ENCODE measurements around the gene ARNT2.

ARNT2 gene

GRCh38 chr15:80444680-80445251 is 40.6 kb downstream of the ARNT2 start:
- no peak for DNase-seq

DNA sequence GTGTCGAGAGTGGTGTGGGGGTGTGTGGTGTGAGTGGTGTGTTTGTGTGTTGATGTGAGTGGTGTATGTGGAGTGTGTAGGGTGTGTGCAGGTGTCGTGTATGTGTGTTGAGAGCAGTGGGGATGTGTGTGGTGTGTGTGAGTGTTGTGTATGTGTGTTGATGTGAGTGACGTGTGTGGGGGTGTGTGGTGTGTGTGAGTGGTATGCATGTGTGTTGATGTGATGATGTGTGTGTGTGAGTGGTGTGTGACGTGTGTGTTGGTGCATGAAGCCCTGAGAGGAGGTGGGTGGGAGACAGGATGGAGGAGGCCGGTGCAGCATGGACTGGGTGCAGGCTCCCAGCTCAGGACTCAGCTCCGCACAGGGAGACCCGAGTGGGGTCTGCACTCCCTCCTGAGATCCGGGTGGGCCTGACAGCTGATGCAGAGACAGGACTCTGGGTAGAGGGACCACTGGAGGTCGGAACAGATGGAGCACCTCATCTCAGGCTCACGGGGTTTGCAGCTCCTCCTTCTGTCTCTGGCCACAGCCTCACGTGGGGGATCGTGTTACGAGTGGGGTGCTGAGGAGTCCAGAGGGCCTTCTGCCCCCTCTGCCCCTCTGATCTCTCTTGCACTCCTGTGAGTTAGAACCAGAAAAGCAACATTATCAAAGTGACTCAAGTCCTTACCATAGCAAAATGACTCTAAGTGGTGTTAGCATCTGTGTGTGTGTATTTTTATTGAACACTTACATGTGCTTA is 41.3 kb downstream of the ARNT2 start:
- DNase-seq, result no peak

DNA sequence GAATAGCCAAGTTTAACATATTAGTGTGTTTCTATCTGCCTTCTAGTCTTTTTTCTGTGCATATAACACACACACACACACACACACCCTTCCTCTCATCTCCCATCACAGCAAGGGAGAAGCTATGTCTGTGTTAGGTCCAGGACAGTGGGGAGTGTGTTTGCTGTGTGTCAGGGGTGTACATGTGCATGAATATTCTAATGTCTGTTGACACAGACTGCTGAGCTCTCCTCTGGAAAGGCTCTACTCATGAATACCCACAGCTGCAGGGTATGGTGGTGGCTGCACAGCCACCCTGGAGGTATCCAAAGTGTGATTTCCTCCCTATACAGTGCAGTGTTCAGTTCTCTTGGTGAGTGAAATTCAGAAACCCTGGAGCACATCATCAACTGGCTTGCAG is 42.9 kb downstream of the ARNT2 start:
- no peak for DNase-seq

DNA sequence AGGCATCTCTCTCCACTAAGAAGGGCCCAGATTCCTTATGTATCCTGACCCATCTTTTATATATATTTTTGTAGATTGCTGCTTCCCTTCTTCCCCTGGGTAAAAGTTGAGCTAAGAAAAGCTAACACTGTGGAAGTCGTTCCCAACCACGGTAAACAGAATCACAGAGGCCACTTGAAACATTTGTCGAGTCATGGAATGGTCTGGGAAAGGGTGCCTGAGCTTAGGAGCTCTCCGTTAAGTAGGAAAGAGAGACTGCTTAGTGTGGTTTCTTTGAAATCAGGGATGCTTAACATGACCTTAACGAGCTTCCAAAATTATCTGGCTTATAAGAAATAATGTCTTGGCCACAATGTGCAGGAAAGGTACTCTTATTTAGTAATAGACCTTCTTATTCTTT is 45.6 kb downstream of the ARNT2 start:
- DNase-seq, result no peak

DNA sequence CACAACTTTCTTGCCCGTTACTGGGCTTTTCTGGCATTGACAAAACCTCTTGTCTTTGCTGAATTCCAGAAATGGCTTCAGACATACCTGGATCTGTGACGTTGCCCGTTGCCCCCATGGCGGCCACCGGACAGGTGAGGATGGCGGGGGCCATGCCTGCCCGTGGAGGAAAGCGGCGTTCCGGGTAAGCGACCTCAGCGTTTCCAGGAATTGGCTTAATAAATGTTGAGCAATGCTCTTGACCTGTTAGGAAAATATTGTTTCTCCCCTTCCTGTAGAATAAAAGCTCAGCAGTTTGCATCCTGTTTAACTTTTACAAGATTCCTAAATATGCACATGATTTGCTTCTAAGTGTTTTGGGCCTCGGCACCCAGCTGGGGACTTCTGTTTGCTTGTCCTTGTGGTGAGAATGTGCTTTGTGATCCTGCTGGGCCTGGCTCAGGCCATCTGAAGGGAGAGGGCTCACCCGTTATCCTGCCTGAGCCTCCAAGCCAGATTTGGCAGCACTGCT is 46.7 kb downstream of the ARNT2 start:
- DNase-seq, result no peak

GRCh38 chr15:80452166-80452565 is 48.0 kb downstream of the ARNT2 start:
- no peak for DNase-seq

DNA sequence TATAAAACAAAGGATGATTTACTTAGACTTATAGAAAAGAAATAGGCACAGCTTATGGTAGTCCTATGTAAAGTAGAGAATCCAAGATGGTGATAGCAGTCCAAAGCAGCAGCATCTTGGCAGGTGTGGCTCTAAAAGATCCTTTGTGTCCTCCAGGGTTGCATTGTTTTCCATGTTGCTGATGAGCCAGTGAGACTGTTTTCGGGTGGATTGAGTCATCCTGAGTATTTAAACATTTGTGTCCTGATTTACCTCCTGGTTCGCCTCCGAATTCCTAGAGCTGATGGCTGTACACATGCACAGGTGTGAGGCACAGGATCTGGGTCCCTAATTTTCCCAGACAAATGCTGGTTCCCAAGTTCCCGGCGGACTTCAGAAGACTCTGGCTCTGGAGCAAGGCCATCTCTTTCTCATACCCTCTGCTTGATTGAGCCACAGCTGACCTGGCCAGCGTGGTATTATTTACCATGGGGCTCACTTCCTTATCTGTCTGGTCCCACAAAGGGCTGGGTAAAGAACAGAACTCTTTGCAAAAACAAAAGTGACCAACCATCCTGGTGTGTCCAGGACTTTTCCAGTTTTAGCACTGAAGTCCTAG is 51.0 kb downstream of the ARNT2 start:
- DNase-seq, result no peak

- DNase-seq, result peak; percentile 64
These were observed 51.7 kb downstream of the ARNT2 start for GRCh38 chr15:80455668-80456442.

- no peak for DNase-seq
These were observed 52.6 kb downstream of the ARNT2 start for GRCh38 chr15:80456517-80457492.

DNA sequence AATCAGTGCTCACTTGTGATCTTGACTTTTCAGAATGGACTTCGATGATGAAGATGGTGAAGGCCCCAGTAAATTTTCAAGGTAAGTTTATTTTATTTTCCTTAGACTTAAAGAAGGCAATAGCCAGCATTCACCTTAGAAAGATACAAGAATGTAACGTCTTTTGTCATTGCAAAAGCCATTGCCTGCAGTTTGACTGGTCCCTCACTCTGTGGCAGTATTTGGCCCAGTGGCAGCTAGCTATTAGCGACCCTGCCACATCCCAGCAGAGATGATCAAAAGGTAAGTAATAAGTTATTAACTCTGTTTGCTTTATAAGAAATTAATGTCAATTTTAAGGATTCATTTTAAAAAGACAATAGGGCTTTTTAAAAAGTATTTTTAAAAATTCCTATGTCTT is 53.7 kb downstream of the ARNT2 start:
- no peak for DNase-seq

DNA sequence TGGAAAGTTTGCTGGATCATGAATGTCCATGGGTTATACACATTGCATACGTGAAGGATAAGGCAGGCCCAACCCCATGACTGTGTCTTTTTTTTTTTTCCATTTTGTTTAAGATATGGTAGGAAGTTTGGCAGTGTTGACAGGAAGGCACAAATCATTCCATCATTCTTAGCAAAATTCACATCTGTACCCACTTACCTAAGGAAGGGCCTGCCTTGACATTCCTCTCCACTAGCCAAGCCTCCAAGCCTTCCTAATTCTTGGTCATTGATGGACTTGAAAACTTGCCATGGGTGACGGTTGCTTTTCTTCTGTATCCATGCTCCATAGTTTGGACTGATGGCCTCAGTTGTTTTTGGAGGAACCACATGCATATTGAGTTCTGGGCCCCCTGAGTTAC is 54.4 kb downstream of the ARNT2 start:
- DNase-seq, result no peak

GRCh38 chr15:80459380-80459779 is 55.2 kb downstream of the ARNT2 start:
- DNase-seq, result no peak

DNA sequence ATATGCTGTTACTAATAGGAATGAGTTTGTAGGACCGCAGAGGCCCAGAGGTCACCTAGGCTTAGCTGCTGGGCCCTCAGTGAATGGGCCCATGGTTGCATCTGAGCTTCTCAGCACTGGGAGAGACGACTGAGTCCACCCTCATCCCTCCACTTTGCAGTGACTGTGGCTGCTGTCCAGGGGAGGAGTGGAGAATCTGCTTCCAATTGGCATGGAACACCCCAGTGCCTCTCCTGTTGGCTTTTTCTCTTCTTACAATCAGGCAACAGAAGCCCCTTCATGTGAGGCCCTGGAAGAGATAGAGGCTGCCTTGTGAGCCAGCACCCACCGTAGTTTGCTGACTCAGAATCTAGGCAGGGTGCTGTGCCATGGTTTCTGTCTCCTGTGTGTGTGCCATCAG is 55.6 kb downstream of the ARNT2 start:
- no peak for DNase-seq

GRCh38 chr15:80461356-80462095 is 57.3 kb downstream of the ARNT2 start:
- no peak for DNase-seq

DNA sequence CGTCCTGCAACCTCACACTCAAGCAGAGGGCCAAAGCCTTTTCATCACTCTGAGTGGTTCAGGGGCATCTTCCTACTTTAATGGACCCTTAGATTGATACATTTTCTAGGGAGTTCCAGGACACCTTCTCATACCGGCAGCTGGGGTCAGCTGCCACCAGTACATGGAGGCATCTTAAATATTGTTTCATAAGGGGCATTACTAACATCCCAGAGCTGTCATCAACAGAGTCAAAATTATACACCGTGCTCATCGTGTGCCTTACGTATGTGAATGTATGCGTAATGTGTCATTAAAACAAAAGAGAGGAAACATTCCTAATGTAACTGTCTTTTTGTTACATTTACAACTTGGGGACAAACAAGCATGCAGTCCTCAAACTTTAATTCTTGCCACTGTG is 57.9 kb downstream of the ARNT2 start:
- no peak for DNase-seq

- no peak for DNase-seq
These were observed 58.8 kb downstream of the ARNT2 start for GRCh38 chr15:80462836-80463512.

DNA sequence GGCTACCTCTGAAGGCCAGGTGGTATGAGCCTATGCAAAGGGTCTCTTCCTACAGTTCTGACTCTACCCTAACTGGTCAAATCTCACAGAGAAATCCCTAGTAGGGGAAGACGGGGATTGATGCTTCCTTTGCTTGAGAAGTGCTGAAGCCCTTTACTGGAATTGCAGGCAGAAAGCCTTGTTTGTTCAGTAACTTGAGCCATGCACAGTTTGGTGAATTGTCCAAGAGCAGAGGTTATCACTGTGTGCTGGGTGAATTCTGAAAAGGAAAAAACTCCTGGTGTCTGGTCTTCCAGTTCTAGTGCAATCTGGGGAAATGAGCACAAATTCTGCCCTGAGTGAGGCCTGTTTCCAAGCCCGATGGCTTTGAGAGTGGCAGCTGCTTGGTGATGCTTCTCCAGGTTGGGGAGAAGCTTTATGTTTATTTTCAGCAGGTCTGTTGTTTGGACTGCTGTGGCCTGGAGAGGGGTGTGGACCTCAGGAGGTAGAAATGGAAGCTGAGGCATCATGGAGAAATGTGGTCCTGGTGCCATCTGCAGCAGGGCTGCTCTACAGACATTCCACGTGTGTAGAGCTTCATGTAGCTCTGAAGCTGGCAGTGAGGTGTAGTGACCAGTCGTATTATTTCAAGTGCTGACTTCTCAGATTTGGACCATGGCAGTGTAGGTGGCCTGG is 60.9 kb downstream of the ARNT2 start:
- no peak for DNase-seq

- DNase-seq, result no peak
These were observed 61.4 kb downstream of the ARNT2 start for GRCh38 chr15:80465626-80466005.

DNA sequence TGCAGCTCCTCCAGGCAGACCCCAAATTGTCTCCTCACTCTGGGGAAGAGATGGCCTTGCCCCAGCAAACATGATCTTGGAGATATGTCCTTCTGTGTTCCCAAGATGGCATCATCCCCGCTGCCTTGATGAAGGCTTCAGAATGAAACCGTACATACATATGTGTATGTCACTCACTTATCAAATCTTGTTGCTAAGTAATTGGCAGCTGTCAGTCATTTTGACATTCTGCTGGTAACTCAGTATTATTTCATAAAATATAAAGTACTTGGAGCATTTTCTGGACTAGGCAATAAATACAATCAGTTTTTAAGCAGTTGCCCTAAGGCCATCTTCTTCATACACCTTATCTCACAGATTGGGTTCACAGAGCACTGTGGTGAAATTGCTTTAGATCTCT is 62.4 kb downstream of the ARNT2 start:
- no peak for DNase-seq

DNA sequence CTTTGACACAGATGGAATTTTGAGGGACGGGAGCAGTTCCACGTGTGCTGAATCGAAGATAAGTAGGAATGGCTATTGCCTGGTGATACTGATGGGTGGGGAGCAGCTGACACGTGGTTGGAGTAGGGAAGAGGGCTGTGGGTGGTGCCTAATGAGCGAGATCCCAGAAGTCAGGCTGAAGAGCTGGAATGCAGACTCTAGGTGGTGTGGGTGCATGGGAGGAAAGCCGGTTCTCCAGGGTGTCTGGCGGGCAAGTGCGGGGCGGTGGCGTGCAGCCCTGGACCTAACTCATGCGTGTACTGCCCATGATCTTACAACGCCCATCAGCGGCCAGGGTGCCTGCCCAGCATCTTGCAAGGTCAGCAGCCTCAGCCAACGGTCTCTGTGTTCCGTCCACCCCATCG is 63.1 kb downstream of the ARNT2 start:
- no peak for DNase-seq
